ENCODE results near the gene BPIFB1. TPM values are rescaled to one million over a fixed set of nuclear protein-coding genes. Genes with fewer than 3 reads are reported as not detected.

The BPIFB1 gene
- total RNA-seq, 1 donor from 2014 or later = not detected

GRCh38 chr20:33313686-33314314 is 30.8 kb downstream of the BPIFB1 start:
- Histone ChIP-seq H3K4me3 (no peak overlapping the region), H4K20me1 (ENCODE audit: low read depth) (no peaks in the 10 kb centered on the region), H3K9ac (no peak overlapping the region), H3K79me2 (ENCODE audit: low read depth) (no peaks in the 10 kb centered on the region), H3K36me3 (no peaks in the 10 kb centered on the region), H3K4me2 (no peak overlapping the region), H3K27me3 (no peaks in the 10 kb centered on the region), H3F3A (ENCODE audit: low read depth) (no peaks in the 10 kb centered on the region), H3K4me1 (no peaks in the 10 kb centered on the region), H2AFZ (replicated peaks) (no peak overlapping the region), H3K9me3 (ENCODE audit: low read depth) (no peaks in the 10 kb centered on the region), H3K27ac (no peak overlapping the region)
- Mint-ChIP-seq H3K4me1 (no peaks in the 10 kb centered on the region), H3K27ac (no peak overlapping the region), H3K36me3 (no peaks in the 10 kb centered on the region), H3K27me3 (ENCODE audit: insufficient read depth, low read depth) (peaks cover 4% of the 10 kb centered on the region), H3K9me3 (no peaks in the 10 kb centered on the region), H3K4me3 (no peak overlapping the region)
- no peak for DNase-seq (ENCODE audit: low spot score)
- no peak for TF ChIP-seq CTCF (IDR thresholded peaks at IDR 0.05)
- no peak for TF ChIP-seq EZH2 (IDR thresholded peaks at IDR 0.05)
- TF ChIP-seq EZH2phosphoT487 (IDR thresholded peaks at IDR 0.05) = no peak

- Histone ChIP-seq H3K4me3 (no peak overlapping the region), H4K20me1 (ENCODE audit: low read depth) (no peaks in the 10 kb centered on the region), H3K9ac (no peak overlapping the region), H3F3A (ENCODE audit: low read depth) (no peaks in the 10 kb centered on the region), H3K36me3 (no peaks in the 10 kb centered on the region), H3K4me1 (no peaks in the 10 kb centered on the region), H3K27me3 (no peaks in the 10 kb centered on the region), H3K4me2 (no peak overlapping the region), H2AFZ (replicated peaks) (no peak overlapping the region), H3K27ac (no peak overlapping the region), H3K9me3 (ENCODE audit: low read depth) (no peaks in the 10 kb centered on the region), H3K79me2 (ENCODE audit: low read depth) (no peaks in the 10 kb centered on the region)
- Mint-ChIP-seq H3K4me1 (no peaks in the 10 kb centered on the region), H3K27me3 (ENCODE audit: insufficient read depth, low read depth) (peaks cover 7% of the 10 kb centered on the region), H3K4me3 (no peak overlapping the region), H3K27ac (no peak overlapping the region), H3K36me3 (no peaks in the 10 kb centered on the region), H3K9me3 (no peaks in the 10 kb centered on the region)
- DNase-seq (ENCODE audit: low spot score) = no peak
- no peak for TF ChIP-seq CTCF (IDR thresholded peaks at IDR 0.05)
- TF ChIP-seq EZH2 (IDR thresholded peaks at IDR 0.05) = no peak
- no peak for TF ChIP-seq EZH2phosphoT487 (IDR thresholded peaks at IDR 0.05)
Measured at GRCh38 chr20:33316343-33316742, 33.3 kb downstream of the BPIFB1 start.

- H3K4me1 ChIP-seq = no peaks in the 10 kb centered on the region
- H3K36me3 Mint-ChIP-seq = no peaks in the 10 kb centered on the region
- H3K9me3 ChIP-seq (ENCODE audit: low read depth) = no peaks in the 10 kb centered on the region
- H3K27me3 ChIP-seq = no peaks in the 10 kb centered on the region
- no peak for DNase-seq (ENCODE audit: low spot score)
- no peak overlapping the region for H3K27ac Mint-ChIP-seq
- H3K27ac ChIP-seq = no peak overlapping the region
- no peaks in the 10 kb centered on the region for H3K36me3 ChIP-seq
- H4K20me1 ChIP-seq (ENCODE audit: low read depth) = no peaks in the 10 kb centered on the region
- H3K4me2 ChIP-seq = no peak overlapping the region
- no peaks in the 10 kb centered on the region for H3K9me3 Mint-ChIP-seq
- no peaks in the 10 kb centered on the region for H3K79me2 ChIP-seq (ENCODE audit: low read depth)
- no peaks in the 10 kb centered on the region for H3K4me1 Mint-ChIP-seq
- H3K27me3 Mint-ChIP-seq (ENCODE audit: insufficient read depth, low read depth) = peaks cover 7% of the 10 kb centered on the region
- H3K4me3 ChIP-seq = no peak overlapping the region
- no peak overlapping the region for H2AFZ ChIP-seq (replicated peaks)
- no peaks in the 10 kb centered on the region for H3F3A ChIP-seq (ENCODE audit: low read depth)
- peak overlapping the region; percentile 9 for H3K4me3 Mint-ChIP-seq
- no peak overlapping the region for H3K9ac ChIP-seq
- no peak for TF ChIP-seq EZH2phosphoT487 (IDR thresholded peaks at IDR 0.05)
- TF ChIP-seq EZH2 (IDR thresholded peaks at IDR 0.05) = no peak
- no peak for TF ChIP-seq CTCF (IDR thresholded peaks at IDR 0.05)
Measured at GRCh38 chr20:33316958-33317357, 33.9 kb downstream of the BPIFB1 start.

All from neural progenitor cell (in vitro differentiated cells).